ENCODE data around the gene CLEC18A. TPM values are rescaled to one million over a fixed set of nuclear protein-coding genes. Genes with fewer than 3 reads are reported as not detected.
A peak's percentile ranks its signal among the peaks of the same experiment; 100 is the strongest.
"Not testable (repeated sequence)": the region's sequence is repeated elsewhere in the genome, so short reads cannot be mapped to it uniquely, and the experiment has no call there.

CLEC18A gene
- total RNA-seq, 1 experiment from 2014 or later, result 0.29 TPM

DNA sequence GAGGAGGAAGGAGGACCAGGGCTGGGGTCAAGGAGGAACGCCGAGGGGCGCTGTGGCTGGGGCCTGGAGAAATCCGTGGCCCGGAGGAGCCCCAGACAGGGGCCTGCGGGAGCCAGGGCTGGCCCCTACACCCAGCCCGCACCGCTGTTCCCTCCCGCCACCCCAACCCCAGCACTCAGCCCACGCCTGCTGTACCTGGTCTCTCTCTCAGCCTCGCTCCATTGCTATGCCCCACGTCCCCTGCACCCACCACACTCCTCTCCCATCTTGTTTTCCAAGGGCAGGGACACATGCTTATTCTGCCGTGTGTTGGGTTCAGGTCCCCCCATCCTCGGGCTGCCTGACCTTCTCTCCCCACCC is 518 bp downstream of the CLEC18A start:
- DNase-seq (ENCODE audit: low spot score), result not testable (repeated sequence)

- not testable (repeated sequence) for DNase-seq (ENCODE audit: low spot score)
These were observed 982 bp downstream of the CLEC18A start for GRCh38 chr16:69952116-69952515.

DNA sequence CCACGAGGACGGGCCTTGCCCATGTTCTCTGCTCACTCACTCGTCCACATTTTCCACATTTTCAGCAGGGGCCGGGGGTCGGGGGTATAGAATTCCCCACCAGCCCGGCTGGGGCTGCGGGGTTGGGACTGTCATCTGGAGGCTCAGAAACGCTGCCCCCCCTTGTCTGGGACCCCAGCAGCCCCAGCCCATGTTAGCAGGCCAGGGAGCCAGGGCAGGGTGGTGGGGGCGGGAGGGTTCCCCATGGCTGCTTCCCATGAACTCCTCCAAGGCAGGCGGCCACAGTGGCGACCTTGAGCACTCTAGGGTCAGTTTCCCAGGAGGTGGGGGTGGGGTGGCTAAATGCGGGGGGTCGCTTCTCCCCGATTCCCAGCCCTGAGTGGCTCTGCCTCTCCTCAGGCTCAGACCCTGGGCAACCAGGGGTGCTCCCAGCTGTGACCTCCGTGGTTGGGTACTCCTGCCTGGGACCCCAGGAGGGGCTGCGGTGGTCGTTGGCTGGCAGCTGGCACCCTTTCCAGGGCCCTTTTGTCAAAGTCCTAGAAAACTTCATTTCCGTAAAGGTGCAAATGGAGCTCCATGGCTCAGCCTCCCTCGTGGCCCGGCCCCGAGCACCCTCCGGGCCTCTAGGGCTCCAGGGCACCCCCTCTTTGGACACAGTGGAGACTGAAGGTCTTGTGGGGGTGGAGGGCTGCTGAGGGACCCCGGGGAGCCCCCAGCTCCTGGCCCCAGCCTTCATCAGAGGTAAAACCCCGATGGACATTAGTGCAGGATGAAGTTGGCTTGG is 1.6 kb downstream of the CLEC18A start:
- DNase-seq (ENCODE audit: low spot score), result not testable (repeated sequence)

- not testable (repeated sequence) for DNase-seq (ENCODE audit: low spot score)
These were observed 3.1 kb downstream of the CLEC18A start for GRCh38 chr16:69954241-69954640.

DNA sequence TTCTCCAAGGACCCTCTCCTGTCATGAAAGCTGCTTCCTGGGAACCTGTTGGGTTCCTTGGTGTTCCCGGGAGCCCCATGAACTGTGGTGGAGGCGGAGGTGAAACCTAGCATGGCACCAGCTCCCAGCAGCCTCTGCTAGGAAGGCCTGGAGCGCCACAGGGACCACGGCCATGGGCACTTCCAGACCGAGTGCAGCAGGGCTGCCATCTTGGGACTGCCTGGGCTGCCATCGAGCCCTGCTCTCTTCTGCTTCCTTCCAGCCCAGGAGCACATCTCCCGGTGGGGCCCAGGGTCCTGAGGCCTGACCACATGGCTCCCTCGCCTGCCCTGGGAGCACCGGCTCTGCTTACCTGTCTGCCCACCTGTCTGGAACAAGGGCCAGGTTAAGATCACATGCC is 12.2 kb downstream of the CLEC18A start:
- DNase-seq (ENCODE audit: low spot score), result not testable (repeated sequence)

GRCh38 chr16:69964960-69965660 is 14.0 kb downstream of the CLEC18A start:
- DNase-seq (ENCODE audit: low spot score), result not testable (repeated sequence)

DNA sequence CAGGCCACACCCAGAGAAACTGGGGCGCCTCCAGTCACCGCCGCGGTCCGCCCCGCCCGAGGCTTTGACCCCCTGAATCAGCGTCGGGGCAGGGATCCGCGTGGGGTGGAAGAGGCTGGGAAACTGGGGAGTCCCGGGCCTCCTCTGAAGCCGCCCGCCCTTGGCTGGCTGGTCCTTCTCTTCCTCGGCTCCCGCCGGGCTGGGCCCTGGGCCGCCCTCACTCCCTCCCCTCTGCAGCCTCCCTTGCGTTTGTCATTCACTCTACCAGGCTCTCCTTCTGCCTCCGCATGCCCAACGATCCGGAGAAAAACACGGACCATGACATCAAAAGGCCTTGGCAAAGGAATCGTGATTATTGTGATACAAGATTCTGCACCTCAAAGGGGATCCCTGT is 14.5 kb downstream of the CLEC18A start:
- not testable (repeated sequence) for DNase-seq (ENCODE audit: low spot score)

DNA sequence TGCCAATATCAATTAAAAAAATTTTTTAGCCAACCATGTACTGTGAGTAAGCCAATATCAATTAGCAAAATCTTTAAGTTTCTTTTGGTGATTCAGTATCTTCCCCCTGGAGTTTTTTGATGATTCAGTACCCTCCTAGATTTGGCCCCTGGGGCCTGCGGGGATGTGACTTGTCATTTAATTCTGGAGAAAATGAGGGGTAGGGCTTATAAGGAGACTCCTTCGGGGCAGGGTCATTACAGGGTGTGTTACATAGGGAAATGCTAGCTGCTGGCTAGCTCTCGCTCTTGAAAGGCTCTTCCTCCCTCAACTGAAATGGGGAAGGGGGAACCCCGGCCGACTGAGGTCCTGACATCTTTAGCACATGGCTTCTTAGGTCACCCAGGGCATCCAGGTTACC is 16.6 kb downstream of the CLEC18A start:
- not testable (repeated sequence) for DNase-seq (ENCODE audit: low spot score)

DNA sequence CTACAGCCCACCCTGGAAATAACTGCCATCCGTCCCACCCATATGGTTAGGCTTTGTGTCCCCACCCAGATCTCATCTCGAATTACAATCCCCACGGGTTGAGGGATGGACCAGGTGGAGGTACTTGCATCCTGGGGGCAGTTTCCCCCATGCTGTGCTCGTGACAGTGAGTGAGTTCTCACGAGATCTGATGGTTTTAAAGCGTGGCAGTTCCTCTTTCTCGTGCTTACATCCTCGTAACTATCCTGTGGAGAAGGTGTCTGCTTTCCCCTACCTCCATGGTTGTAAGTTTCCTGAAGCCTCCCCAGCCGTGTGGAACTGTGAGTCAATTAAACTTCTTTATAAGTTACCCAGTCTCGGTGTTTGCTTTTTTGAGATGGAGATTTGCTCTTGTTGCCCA is 17.0 kb downstream of the CLEC18A start:
- DNase-seq (ENCODE audit: low spot score), result not testable (repeated sequence)

GRCh38 chr16:69969657-69970056 is 18.5 kb downstream of the CLEC18A start:
- not testable (repeated sequence) for DNase-seq (ENCODE audit: low spot score)

DNA sequence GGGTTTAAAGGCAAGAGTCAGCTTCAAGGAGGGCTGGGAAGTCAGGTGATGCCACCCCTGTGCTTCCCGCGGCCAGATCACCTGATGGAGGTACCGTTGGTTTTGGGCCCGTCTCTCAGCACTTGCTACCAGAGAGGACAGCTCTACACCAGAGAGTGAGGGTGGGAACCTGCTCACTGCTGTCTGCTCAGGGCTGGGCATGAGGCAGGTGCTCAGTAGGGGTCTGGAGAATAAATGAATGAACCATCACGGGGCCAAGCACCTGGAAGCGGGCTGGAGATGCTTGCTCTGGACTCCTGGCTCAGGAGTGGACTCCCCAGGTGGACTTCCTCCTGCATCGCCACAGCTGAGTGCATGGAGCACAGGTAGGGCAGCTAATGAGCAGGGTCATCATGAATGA is 21.0 kb downstream of the CLEC18A start:
- DNase-seq (ENCODE audit: low spot score), result not testable (repeated sequence)

- not testable (repeated sequence) for DNase-seq (ENCODE audit: low spot score)
These were observed 21.8 kb downstream of the CLEC18A start for GRCh38 chr16:69972935-69973334.

- not testable (repeated sequence) for DNase-seq (ENCODE audit: low spot score)
These were observed 34.1 kb downstream of the CLEC18A start for GRCh38 chr16:69985196-69985595.

- DNase-seq (ENCODE audit: low spot score), result peak; percentile 61
These were observed 46.8 kb downstream of the CLEC18A start for GRCh38 chr16:69997956-69998355.

DNA sequence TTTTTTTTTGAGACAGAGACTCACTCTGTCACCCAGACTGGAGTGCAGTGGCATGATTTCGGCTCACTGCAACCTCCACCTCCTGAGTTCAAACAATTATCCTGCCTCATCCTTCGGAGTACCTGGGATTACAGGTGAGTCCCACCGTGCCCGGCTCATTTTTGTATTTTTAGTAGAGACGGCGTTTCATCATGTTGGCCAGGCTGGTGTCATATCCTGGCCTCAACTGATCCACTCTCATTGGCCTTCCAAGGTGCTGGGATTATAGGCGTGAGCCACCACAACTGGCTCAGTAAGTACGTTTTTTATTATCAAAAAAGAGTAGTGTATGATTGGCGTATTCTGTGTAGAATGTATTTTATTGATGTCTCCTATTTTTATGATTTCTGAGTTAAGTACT is 48.7 kb downstream of the CLEC18A start:
- DNase-seq (ENCODE audit: low spot score), result not testable (repeated sequence)

DNA sequence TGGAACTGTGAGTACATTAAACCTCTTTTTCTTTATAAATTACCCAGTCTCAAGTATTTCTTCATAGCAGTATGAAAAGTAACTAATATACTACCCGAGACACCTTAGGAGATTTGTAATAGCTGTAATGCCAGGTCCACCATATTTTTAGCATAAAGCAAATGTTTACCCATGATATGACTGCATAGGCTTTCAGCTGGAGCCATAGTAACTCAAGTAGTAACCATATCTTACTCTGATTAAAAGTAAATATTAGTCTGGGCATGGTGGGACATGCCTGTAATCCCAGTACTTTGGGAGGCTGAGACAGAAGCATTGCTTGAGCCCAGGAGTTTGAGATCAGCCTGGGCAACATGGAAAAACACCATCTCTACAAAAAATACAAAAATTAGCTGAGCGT is 52.4 kb downstream of the CLEC18A start:
- DNase-seq (ENCODE audit: low spot score), result not testable (repeated sequence)

DNA sequence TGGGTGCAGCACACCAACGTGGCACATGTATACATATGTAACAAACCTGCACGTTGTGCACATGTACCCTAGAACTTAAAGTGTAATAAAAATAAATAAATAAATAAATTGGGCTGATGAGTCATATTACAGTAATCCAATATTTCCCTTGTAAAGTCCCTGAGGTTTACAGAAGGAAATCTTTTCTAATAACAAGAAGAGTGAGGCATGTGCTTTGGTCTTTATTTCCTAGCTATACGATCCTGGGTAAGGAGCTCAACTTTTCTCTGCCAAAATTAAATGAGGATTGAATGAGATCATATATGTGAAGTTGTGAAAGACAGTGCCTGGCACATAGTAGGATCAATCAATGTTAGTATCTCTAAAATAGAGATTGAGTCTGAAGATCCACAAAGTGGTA is 57.5 kb downstream of the CLEC18A start:
- DNase-seq (ENCODE audit: low spot score), result not testable (repeated sequence)

GRCh38 chr16:70010615-70011014 is 59.5 kb downstream of the CLEC18A start:
- DNase-seq (ENCODE audit: low spot score), result not testable (repeated sequence)

GRCh38 chr16:70011120-70011519 is 60.0 kb downstream of the CLEC18A start:
- DNase-seq (ENCODE audit: low spot score), result not testable (repeated sequence)

DNA sequence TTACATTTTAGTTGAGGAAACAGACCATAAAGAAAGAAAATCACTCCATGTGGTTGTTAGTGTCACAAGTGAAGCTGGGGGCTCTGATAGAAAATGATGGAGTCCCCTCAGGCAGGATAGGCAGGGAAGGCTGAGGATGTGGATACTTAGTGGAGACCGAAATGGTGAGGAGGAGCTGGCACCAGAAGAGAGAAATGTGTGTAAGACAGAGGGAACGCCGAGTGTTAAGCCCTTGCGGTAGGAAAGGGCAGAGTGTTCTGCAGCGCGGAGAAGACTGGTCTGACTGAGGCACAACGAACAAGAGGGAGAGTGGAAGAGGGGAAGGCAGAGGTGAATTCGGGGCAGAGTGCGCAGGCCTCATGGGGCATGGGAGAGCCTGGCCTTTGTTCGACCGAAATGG is 61.2 kb downstream of the CLEC18A start:
- not testable (repeated sequence) for DNase-seq (ENCODE audit: low spot score)

DNA sequence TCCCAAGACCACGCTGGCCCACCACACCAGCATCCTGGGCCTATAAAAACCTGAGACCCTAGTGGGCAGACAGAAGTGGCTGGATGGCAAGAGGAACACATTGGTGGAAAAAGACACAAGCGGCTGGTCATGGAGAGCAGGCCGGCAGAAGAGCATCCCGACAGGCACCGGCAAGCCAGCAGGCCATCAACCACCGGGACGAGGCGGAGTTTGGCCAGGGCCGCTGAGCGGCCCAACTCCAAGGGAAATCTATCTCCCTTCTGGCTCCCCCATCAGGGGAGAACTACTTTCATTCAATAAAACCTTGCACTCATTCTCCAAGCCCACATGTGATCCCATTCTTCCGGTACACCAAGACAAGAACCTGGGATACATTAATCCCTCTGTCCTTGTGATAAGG is 61.8 kb downstream of the CLEC18A start:
- not testable (repeated sequence) for DNase-seq (ENCODE audit: low spot score)
